ENCODE measurements around the gene MIOX.

DNA sequence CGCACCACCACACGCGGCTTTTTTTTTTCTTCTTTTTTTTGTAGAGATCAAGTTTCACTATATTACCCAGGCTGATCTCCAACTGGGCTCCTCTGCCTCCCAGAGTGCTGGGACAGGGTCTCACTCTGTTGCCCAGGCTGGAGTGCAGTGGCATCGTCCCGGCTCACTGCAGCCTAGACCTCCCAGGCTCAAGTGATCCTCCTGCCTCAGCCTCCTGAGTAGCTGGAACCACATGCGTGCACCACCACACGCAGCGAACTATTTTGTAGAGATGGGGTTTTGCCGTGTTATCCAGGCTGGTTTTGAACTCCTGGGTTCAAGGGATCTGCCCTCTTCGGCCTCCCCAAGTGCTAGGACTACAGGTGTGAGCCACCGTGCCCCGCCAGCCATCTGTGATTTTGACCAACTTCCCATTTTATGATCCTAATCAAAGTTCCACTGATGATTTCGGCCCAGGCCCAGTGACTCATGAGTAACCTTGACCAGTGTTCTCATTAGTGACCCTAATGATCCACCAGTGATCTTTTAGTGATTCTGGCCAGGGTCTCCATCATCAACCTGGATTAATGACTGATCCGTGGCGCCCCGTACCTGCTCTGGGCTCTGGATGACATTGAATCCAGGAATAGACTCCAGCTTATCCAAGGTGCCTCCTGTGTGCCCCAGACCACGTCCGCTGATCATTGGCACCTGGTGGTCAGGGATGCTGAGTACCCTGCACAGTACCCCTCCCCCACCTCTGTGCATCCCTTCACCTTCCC lies 41.4 kb downstream of the MIOX start:
- TF ChIP-seq TAF1 (IDR thresholded peaks at IDR 0.05; ENCODE audit: low read depth): no peak
- TF ChIP-seq, protein P1, sequence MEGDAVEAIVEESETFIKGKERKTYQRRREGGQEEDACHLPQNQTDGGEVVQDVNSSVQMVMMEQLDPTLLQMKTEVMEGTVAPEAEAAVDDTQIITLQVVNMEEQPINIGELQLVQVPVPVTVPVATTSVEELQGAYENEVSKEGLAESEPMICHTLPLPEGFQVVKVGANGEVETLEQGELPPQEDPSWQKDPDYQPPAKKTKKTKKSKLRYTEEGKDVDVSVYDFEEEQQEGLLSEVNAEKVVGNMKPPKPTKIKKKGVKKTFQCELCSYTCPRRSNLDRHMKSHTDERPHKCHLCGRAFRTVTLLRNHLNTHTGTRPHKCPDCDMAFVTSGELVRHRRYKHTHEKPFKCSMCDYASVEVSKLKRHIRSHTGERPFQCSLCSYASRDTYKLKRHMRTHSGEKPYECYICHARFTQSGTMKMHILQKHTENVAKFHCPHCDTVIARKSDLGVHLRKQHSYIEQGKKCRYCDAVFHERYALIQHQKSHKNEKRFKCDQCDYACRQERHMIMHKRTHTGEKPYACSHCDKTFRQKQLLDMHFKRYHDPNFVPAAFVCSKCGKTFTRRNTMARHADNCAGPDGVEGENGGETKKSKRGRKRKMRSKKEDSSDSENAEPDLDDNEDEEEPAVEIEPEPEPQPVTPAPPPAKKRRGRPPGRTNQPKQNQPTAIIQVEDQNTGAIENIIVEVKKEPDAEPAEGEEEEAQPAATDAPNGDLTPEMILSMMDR (IDR thresholded peaks at IDR 0.05; ENCODE audit: poor library complexity, severe bottlenecking): no peak
- TF ChIP-seq RAD21 (conservative IDR thresholded peaks at IDR 0.05): no peak
- no peak for TF ChIP-seq POLR2AphosphoS5 (IDR thresholded peaks at IDR 0.05)
- TF ChIP-seq EZH2 (IDR thresholded peaks at IDR 0.05; ENCODE audit: borderline replicate concordance, insufficient read depth, low read length, poor library complexity, severe bottlenecking): no peak
- TF ChIP-seq EP300 (conservative IDR thresholded peaks at IDR 0.05; ENCODE audit: poor library complexity, severe bottlenecking): no peak
- TF ChIP-seq, protein P2, sequence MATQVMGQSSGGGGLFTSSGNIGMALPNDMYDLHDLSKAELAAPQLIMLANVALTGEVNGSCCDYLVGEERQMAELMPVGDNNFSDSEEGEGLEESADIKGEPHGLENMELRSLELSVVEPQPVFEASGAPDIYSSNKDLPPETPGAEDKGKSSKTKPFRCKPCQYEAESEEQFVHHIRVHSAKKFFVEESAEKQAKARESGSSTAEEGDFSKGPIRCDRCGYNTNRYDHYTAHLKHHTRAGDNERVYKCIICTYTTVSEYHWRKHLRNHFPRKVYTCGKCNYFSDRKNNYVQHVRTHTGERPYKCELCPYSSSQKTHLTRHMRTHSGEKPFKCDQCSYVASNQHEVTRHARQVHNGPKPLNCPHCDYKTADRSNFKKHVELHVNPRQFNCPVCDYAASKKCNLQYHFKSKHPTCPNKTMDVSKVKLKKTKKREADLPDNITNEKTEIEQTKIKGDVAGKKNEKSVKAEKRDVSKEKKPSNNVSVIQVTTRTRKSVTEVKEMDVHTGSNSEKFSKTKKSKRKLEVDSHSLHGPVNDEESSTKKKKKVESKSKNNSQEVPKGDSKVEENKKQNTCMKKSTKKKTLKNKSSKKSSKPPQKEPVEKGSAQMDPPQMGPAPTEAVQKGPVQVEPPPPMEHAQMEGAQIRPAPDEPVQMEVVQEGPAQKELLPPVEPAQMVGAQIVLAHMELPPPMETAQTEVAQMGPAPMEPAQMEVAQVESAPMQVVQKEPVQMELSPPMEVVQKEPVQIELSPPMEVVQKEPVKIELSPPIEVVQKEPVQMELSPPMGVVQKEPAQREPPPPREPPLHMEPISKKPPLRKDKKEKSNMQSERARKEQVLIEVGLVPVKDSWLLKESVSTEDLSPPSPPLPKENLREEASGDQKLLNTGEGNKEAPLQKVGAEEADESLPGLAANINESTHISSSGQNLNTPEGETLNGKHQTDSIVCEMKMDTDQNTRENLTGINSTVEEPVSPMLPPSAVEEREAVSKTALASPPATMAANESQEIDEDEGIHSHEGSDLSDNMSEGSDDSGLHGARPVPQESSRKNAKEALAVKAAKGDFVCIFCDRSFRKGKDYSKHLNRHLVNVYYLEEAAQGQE (IDR thresholded peaks at IDR 0.05; ENCODE audit: borderline replicate concordance): no peak
- TF ChIP-seq MXI1 (conservative IDR thresholded peaks at IDR 0.05; ENCODE audit: poor library complexity, severe bottlenecking): no peak
